HG03196 (cell line): ENCODE measurements around the gene PARP1.

ENCODE experiments used
- ATAC-seq: cut with Tn5 transposase; IDR thresholded peaks from one replicate; pipeline ENCODE4 v1.9.1; 2021; ENCODE audit not compliant: unreplicated experiment

Gene PARP1

GRCh38 chr1:226314055-226314454 is 93.8 kb downstream of the PARP1 start:
- no peak for ATAC-seq

GRCh38 chr1:226312065-226312464 is 95.8 kb downstream of the PARP1 start:
- ATAC-seq, result no peak

DNA sequence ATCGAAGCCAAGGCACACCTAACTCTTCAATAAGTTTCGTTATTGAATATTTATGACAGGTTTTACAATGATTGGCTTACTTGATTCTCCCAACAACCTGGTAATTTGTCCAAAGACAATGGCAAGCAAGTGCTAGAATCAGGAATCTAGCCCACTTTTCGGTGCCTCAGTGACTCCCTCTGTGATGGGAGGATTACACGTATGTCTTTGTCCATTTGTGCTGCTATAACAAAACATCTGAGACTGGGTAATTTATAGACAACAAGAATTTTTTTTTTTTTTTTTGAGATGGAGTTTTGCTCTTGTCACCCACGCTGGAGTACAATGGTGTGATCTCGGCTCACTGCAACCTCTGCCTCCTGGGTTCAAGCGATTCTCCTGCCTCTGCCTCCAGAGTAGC is 96.5 kb downstream of the PARP1 start:
- no peak for ATAC-seq
